ENCODE results near the gene CSAD.

Gene CSAD

GRCh38 chr12:53200107-53200457 is 19.4 kb upstream of the CSAD start:
- H3K27ac ChIP-seq (ENCODE audit: low read depth, low read length), result peak overlapping the region; percentile 96
- H3K9ac ChIP-seq (ENCODE audit: low read length), result peak overlapping the region; percentile 14; the same call in 1 of the 2 replicates
- H3K9me3 ChIP-seq (ENCODE audit: insufficient read depth, low read length), result no peaks in the 10 kb centered on the region
- peak overlapping the region; percentile 74 for H3K4me2 ChIP-seq (ENCODE audit: low read depth, low read length, poor library complexity, severe bottlenecking)
- TF ChIP-seq CTCF (IDR thresholded peaks at IDR 0.05; ENCODE audit: insufficient read depth, low read length, poor library complexity, severe bottlenecking) (no peak), EZH2phosphoT487 (conservative IDR thresholded peaks at IDR 0.05; ENCODE audit: low read length) (no peak)
- H3K9me2 ChIP-seq (replicated peaks; ENCODE audit: insufficient read depth, low read length), result no peaks in the 10 kb centered on the region
- H3K79me2 ChIP-seq (ENCODE audit: insufficient read depth, low read length), result peaks cover 35% of the 10 kb centered on the region
- H3F3A ChIP-seq (ENCODE audit: insufficient read depth), result peaks cover 49% of the 10 kb centered on the region
- peak overlapping the region; percentile 13 for H3K4me3 ChIP-seq (ENCODE audit: insufficient read depth, low read length, poor library complexity, severe bottlenecking)
- no peaks in the 10 kb centered on the region; the same call in 1 of the 2 replicates for H3K36me3 ChIP-seq (ENCODE audit: low read length)
- H2AFZ ChIP-seq (ENCODE audit: low read depth, low read length, severe bottlenecking), result no peak overlapping the region
- H4K20me1 ChIP-seq (ENCODE audit: low read depth, low read length), result no peaks in the 10 kb centered on the region
- no peaks in the 10 kb centered on the region for H3K27me3 ChIP-seq (ENCODE audit: low read length)

GRCh38 chr12:53199700-53200099 is 19.0 kb upstream of the CSAD start:
- no peak for TF ChIP-seq EZH2phosphoT487 (conservative IDR thresholded peaks at IDR 0.05; ENCODE audit: low read length)
- no peak for TF ChIP-seq CTCF (IDR thresholded peaks at IDR 0.05; ENCODE audit: insufficient read depth, low read length, poor library complexity, severe bottlenecking)
- H3K4me2 ChIP-seq (ENCODE audit: low read depth, low read length, poor library complexity, severe bottlenecking), result peak overlapping the region; percentile 74
- peak overlapping the region; percentile 96 for H3K27ac ChIP-seq (ENCODE audit: low read depth, low read length)
- H3F3A ChIP-seq (ENCODE audit: insufficient read depth), result peaks cover 49% of the 10 kb centered on the region
- no peaks in the 10 kb centered on the region; the same call in 1 of the 2 replicates for H3K36me3 ChIP-seq (ENCODE audit: low read length)
- H4K20me1 ChIP-seq (ENCODE audit: low read depth, low read length), result no peaks in the 10 kb centered on the region
- peak overlapping the region; percentile 14; the same call in 1 of the 2 replicates for H3K9ac ChIP-seq (ENCODE audit: low read length)
- no peaks in the 10 kb centered on the region for H3K27me3 ChIP-seq (ENCODE audit: low read length)
- H3K9me3 ChIP-seq (ENCODE audit: insufficient read depth, low read length), result no peaks in the 10 kb centered on the region
- no peaks in the 10 kb centered on the region for H3K9me2 ChIP-seq (replicated peaks; ENCODE audit: insufficient read depth, low read length)
- H2AFZ ChIP-seq (ENCODE audit: low read depth, low read length, severe bottlenecking), result no peak overlapping the region
- peaks cover 31% of the 10 kb centered on the region for H3K79me2 ChIP-seq (ENCODE audit: insufficient read depth, low read length)
- no peak overlapping the region for H3K4me3 ChIP-seq (ENCODE audit: insufficient read depth, low read length, poor library complexity, severe bottlenecking)

- Histone ChIP-seq H3K27ac (ENCODE audit: low read depth, low read length) (peak overlapping the region; percentile 96), H3K4me2 (ENCODE audit: low read depth, low read length, poor library complexity, severe bottlenecking) (peak overlapping the region; percentile 46), H4K20me1 (ENCODE audit: low read depth, low read length) (no peaks in the 10 kb centered on the region), H3K79me2 (ENCODE audit: insufficient read depth, low read length) (peaks cover 20% of the 10 kb centered on the region), H3F3A (ENCODE audit: insufficient read depth) (peaks cover 46% of the 10 kb centered on the region), H3K9me3 (ENCODE audit: insufficient read depth, low read length) (no peaks in the 10 kb centered on the region), H3K27me3 (ENCODE audit: low read length) (no peaks in the 10 kb centered on the region), H3K36me3 (ENCODE audit: low read length) (no peaks in the 10 kb centered on the region; the same call in 1 of the 2 replicates), H3K4me3 (ENCODE audit: insufficient read depth, low read length, poor library complexity, severe bottlenecking) (no peak overlapping the region), H3K9me2 (replicated peaks; ENCODE audit: insufficient read depth, low read length) (no peaks in the 10 kb centered on the region), H3K9ac (ENCODE audit: low read length) (peak overlapping the region; percentile 27), H2AFZ (ENCODE audit: low read depth, low read length, severe bottlenecking) (no peak overlapping the region)
- no peak for TF ChIP-seq EZH2phosphoT487 (conservative IDR thresholded peaks at IDR 0.05; ENCODE audit: low read length)
- no peak for TF ChIP-seq CTCF (IDR thresholded peaks at IDR 0.05; ENCODE audit: insufficient read depth, low read length, poor library complexity, severe bottlenecking)
Observed at GRCh38 chr12:53198486-53199110, 17.9 kb upstream of the CSAD start.
